Measurements from ENCODE around the gene DDIAS.

- TF ChIP-seq POLR2A (IDR thresholded peaks at IDR 0.05) (no peak), CTCF (IDR thresholded peaks at IDR 0.05) (no peak)
These were observed 23.1 kb downstream of the DDIAS start for GRCh38 chr11:82924522-82925224.
